Mesendoderm (in vitro differentiated cells): ENCODE measurements around the gene AGRN.
"Not testable (repeated sequence)": the region's sequence is repeated elsewhere in the genome, so short reads cannot be mapped to it uniquely, and the experiment has no call there.

Experiments
- DNase-seq: peaks from one replicate; pipeline ENCODE4 v3.0.0; 2013
- H2AK5ac ChIP-seq: 2 replicates; pipeline ENCODE4 v1.6.1; 2013; ENCODE audit warnings: low read length, inconsistent platforms
- H2BK120ac ChIP-seq: 2 replicates; pipeline ENCODE4 v1.6.1; 2013; ENCODE audit warnings: low read depth, mild to moderate bottlenecking, low read length, moderate library complexity, mixed read lengths
- H2BK15ac ChIP-seq: replicated peaks from 2 replicates; pipeline ENCODE4 v1.6.1; 2013; ENCODE audit warnings: low read depth, mild to moderate bottlenecking, moderate library complexity
- H2BK5ac ChIP-seq: 2 replicates; pipeline ENCODE4 v1.6.1; 2013; ENCODE audit warnings: low read length, inconsistent platforms
- H3K18ac ChIP-seq: 2 replicates; pipeline ENCODE4 v1.6.1; 2013; ENCODE audit warnings: mild to moderate bottlenecking, low read length, mixed read lengths
- H3K23ac ChIP-seq: one replicate; pipeline ENCODE4 v1.6.1; 2013; ENCODE audit warnings: low read length
- H3K27ac ChIP-seq: 2 replicates; pipeline ENCODE4 v1.5.1; 2013; ENCODE audit warnings: low read depth, mild to moderate bottlenecking, inconsistent platforms, low read length, moderate library complexity
- H3K27me3 ChIP-seq: 2 replicates; pipeline ENCODE4 v1.6.1; 2013; ENCODE audit warnings: low read length, control low read depth, mild to moderate bottlenecking, inconsistent platforms; ENCODE audit not compliant: insufficient read depth, poor library complexity
- H3K36me3 ChIP-seq: 2 replicates; pipeline ENCODE4 v1.6.1; 2013; ENCODE audit warnings: low read length, inconsistent platforms; ENCODE audit not compliant: control insufficient read depth, insufficient read depth
- H3K4ac ChIP-seq: one replicate; pipeline ENCODE4 v1.6.1; 2013; ENCODE audit warnings: low read depth, mild to moderate bottlenecking, low read length, moderate library complexity
- H3K4me1 ChIP-seq: 2 replicates; pipeline ENCODE4 v1.6.1; 2013; ENCODE audit warnings: low read depth, low read length, inconsistent platforms; ENCODE audit not compliant: control insufficient read depth
- H3K4me2 ChIP-seq: 2 replicates; pipeline ENCODE4 v1.6.1; 2013; ENCODE audit warnings: low read length
- H3K4me3 ChIP-seq: 2 replicates; pipeline ENCODE4 v1.5.1; 2013; ENCODE audit warnings: mild to moderate bottlenecking, low read length
- H3K56ac ChIP-seq: one replicate; pipeline ENCODE4 v1.6.1; 2013; ENCODE audit warnings: low read length
- H3K79me1 ChIP-seq: 2 replicates; pipeline ENCODE4 v1.6.1; 2013; ENCODE audit warnings: low read length, inconsistent platforms
- H3K79me2 ChIP-seq: 2 replicates; pipeline ENCODE4 v1.6.1; 2013; ENCODE audit warnings: mild to moderate bottlenecking, low read length; ENCODE audit not compliant: control insufficient read depth, insufficient read depth
- H3K9ac ChIP-seq: 2 replicates; pipeline ENCODE4 v1.6.1; 2013; ENCODE audit warnings: low read length, inconsistent platforms
- H4K5ac ChIP-seq: one replicate; pipeline ENCODE4 v1.6.1; 2013; ENCODE audit warnings: low read length
- H4K8ac ChIP-seq: one replicate; pipeline ENCODE4 v1.6.1; 2013; ENCODE audit warnings: low read depth, mild to moderate bottlenecking, control low read depth, low read length, moderate library complexity
- WGBS: extraction: QIAGEN DNeasy Blood & Tissue Kit; methylation state at CpG from one replicate; pipeline ENCODE4 v1.1.7; 2013; ENCODE audit warnings: low lambda C conversion rate, missing lambda C conversion rate; ENCODE audit not compliant: insufficient coverage; ENCODE audit errors: extremely low coverage; 5-methylcytosine and 5-hydroxymethylcytosine counted together

AGRN gene

GRCh38 chr1:1013922-1014648 is 5.8 kb upstream of the AGRN start:
- Histone ChIP-seq H3K9ac (peak overlapping the region; percentile 72), H3K4ac (no peak overlapping the region), H3K27ac (no peak overlapping the region), H2BK5ac (no peak overlapping the region), H3K56ac (peak overlapping the region; percentile 93), H2BK120ac (no peak overlapping the region), H3K4me2 (no peak overlapping the region), H2AK5ac (peak overlapping the region; percentile 69), H3K79me2 (no peaks in the 10 kb centered on the region), H3K4me1 (no peaks in the 10 kb centered on the region), H3K27me3 (no peaks in the 10 kb centered on the region), H3K18ac (no peak overlapping the region), H4K8ac (no peak overlapping the region), H3K36me3 (no peaks in the 10 kb centered on the region), H3K79me1 (no peaks in the 10 kb centered on the region), H3K23ac (peak overlapping the region; percentile 95), H2BK15ac (no peak overlapping the region), H3K4me3 (no peak overlapping the region), H4K5ac (no peak overlapping the region)
- no CpG with 5 or more reads among the region's 41 CpGs for WGBS
- DNase-seq = no peak

GRCh38 chr1:1014799-1015681 is 4.9 kb upstream of the AGRN start:
- no CpG with 5 or more reads among the region's 20 CpGs for WGBS
- no peak overlapping the region for H3K4ac ChIP-seq
- H3K27ac ChIP-seq = no peak overlapping the region
- no peak overlapping the region for H3K18ac ChIP-seq
- no peaks in the 10 kb centered on the region for H3K27me3 ChIP-seq
- no peaks in the 10 kb centered on the region for H3K36me3 ChIP-seq
- no peak overlapping the region for H2BK5ac ChIP-seq
- no peak overlapping the region for H2BK15ac ChIP-seq
- no peak overlapping the region for H3K9ac ChIP-seq
- H3K4me3 ChIP-seq = no peak overlapping the region
- H2AK5ac ChIP-seq = no peak overlapping the region
- no peak overlapping the region for H4K8ac ChIP-seq
- no peaks in the 10 kb centered on the region for H3K79me1 ChIP-seq
- no peak overlapping the region for H3K4me2 ChIP-seq
- no peaks in the 10 kb centered on the region for H3K79me2 ChIP-seq
- DNase-seq = no peak
- H2BK120ac ChIP-seq = no peak overlapping the region
- H3K23ac ChIP-seq = peak overlapping the region; percentile 66
- H3K4me1 ChIP-seq = no peaks in the 10 kb centered on the region
- H3K56ac ChIP-seq = no peak overlapping the region
- no peak overlapping the region for H4K5ac ChIP-seq

DNA sequence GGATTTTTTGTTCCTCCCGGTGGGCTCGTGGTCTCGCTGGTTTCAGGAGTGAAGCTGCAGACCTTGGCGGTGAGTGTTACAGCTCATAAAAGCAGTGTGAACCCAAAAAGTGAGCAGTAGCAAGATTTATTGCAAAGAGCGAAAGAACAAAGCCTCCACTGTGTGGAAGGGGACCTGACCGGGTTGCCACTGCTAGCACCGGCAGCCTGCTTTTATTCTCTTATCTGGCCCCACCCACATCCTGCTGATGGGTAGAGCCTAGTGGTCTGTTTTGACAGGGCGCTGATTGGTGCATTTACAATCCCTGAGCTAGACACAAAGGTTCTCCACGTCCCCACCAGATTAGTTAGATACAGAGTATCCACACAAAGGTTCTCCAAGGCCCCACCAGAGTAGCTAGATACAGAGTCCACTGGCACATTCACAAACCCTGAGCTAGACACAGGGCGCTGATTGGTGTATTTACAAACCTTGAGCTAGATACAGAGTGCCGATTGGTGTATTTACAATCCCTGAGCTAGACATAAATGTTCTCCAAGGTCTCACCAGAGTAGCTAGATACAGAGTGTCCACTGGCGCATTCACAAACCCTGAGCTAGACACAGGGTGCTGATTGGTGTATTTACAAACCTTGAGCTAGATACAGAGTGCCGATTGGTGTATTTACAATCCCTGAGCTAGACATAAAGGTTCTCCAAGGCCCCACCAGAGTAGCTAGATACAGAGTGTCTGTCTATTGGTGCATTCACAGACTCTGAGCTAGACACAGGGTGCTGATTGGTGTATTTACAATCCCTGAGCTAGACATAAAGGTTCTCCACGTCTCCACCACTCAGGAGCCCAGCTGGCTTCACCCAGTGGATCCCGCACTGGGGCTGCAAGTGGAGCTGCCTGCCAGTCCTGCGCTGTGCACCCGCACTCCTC is 2.3 kb upstream of the AGRN start:
- not testable (repeated sequence) for H2AK5ac ChIP-seq, H3K27ac ChIP-seq, DNase-seq, H3K4me2 ChIP-seq, H3K4ac ChIP-seq, H2BK15ac ChIP-seq, H3K27me3 ChIP-seq, H3K4me1 ChIP-seq, H3K9ac ChIP-seq, H2BK120ac ChIP-seq, H3K79me1 ChIP-seq, H4K8ac ChIP-seq, H2BK5ac ChIP-seq, H3K23ac ChIP-seq, H3K36me3 ChIP-seq, H3K4me3 ChIP-seq, H3K18ac ChIP-seq, H3K56ac ChIP-seq, H3K79me2 ChIP-seq, H4K5ac ChIP-seq
- WGBS = no CpG with 5 or more reads among the region's 17 CpGs

- H2BK5ac ChIP-seq, DNase-seq, H2BK15ac ChIP-seq, H4K5ac ChIP-seq, H3K23ac ChIP-seq, H3K4me3 ChIP-seq, H3K56ac ChIP-seq, H3K79me1 ChIP-seq, H3K4me1 ChIP-seq, H3K18ac ChIP-seq, H3K36me3 ChIP-seq, H3K27me3 ChIP-seq, H3K79me2 ChIP-seq, H3K4me2 ChIP-seq, H3K27ac ChIP-seq, H2AK5ac ChIP-seq, H4K8ac ChIP-seq, H3K4ac ChIP-seq, H3K9ac ChIP-seq, H2BK120ac ChIP-seq: not testable (repeated sequence)
- WGBS = no CpG with 5 or more reads among the region's 26 CpGs
Measured at GRCh38 chr1:1018321-1018685, 1.6 kb upstream of the AGRN start.

DNA sequence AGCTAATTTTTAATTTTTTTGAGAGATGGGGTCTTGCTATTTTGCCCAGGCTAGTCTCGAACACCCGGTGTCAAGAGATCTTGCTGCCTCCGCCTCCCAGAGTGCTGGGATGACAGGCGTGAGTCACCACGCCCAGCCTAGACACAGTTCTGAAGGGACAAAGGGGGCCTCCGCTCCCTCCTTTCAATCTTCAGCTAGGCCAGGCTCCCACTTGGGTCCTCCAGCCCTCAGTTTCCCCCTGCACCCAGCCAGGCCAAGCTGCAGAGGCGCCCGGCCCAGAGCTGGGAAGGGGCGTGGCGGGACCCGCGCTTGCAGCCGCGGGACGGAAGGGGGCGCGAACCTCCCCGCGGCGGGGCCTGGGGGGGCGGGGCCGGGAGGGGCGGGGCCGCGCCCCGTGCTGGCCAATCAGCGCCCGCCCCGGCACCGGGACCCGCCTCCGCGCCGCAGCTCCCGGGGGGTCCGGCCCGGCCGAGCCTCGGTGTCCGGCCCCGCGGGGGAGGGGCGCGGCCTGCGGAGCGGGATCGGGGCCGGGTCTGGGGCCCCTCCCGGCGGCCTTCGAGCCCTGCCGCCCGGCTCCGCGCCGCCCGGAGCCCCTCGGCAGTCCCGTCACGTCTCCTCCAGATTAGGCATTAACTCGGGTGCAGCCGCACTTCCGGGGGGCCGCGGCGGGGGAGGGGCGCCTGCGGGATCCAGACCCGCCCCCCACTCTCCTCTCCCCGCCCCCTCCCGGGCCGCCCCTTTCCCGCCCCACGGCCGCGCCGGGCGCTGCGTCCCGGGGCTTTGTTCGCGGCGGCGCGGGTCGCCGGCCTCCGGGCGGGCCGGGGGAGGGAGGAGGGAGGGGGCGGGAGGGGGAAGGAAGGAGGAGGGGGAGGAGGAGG is 559 bp upstream of the AGRN start:
- no peaks in the 10 kb centered on the region for H3K79me2 ChIP-seq
- peak overlapping the region; percentile 93 for H3K4ac ChIP-seq
- no peak overlapping the region for H2BK15ac ChIP-seq
- H4K5ac ChIP-seq = no peak overlapping the region
- H3K4me2 ChIP-seq = no peak overlapping the region
- peak overlapping the region; percentile 76 for H4K8ac ChIP-seq
- no peak overlapping the region for H2BK120ac ChIP-seq
- H3K4me3 ChIP-seq = no peak overlapping the region
- H3K18ac ChIP-seq = peak overlapping the region; percentile 94
- WGBS = no CpG with 5 or more reads among the region's 91 CpGs
- no peaks in the 10 kb centered on the region for H3K36me3 ChIP-seq
- H3K9ac ChIP-seq = peak overlapping the region; percentile 48
- peak overlapping the region; percentile 85 for H3K27ac ChIP-seq
- H2AK5ac ChIP-seq = no peak overlapping the region
- no peak overlapping the region for H2BK5ac ChIP-seq
- H3K79me1 ChIP-seq = peaks cover 4% of the 10 kb centered on the region
- no peak overlapping the region for H3K23ac ChIP-seq
- peak; percentile 86 for DNase-seq
- H3K56ac ChIP-seq = peak overlapping the region; percentile 82
- no peaks in the 10 kb centered on the region for H3K27me3 ChIP-seq
- peaks cover 1% of the 10 kb centered on the region for H3K4me1 ChIP-seq
